K562 (cell line): ENCODE data around the gene PACRG. TPM values are rescaled to one million over a fixed set of nuclear protein-coding genes. Genes with fewer than 3 reads are reported as not detected.

Source experiments
- ATAC-seq: fragments of 200-7000 bp; cut with Tn5 transposase; 3 replicates; pipeline ENCODE4 v1.9.1; 2020; ENCODE audit warnings: moderate library complexity
- BruUV-seq: library from RNA; stranded (reverse); fragments of 400-500 nt; replicated peaks from 2 replicates; lab custom pipeline; 2021; lab: Mats Ljungman, UMichigan
- CTCF ChIA-PET: fragments of 300-600 bp; formaldehyde crosslinking; extraction: SDS; loops from one replicate; lab custom pipeline; 2021; ENCODE audit warnings: low intra/inter-chr PET ratio; lab: Yijun Ruan, JAX
- POLR2A ChIA-PET: fragments of 300-600, 350-650 bp; sonication (Branson Sonifier 250); formaldehyde crosslinking; extraction: SDS; loops from one replicate; lab custom pipeline; 2021; ENCODE audit warnings: antibody characterized with exemption, inconsistent platforms; lab: Yijun Ruan, JAX
- DNase-seq, 4 experiments: peaks; one replicate each; pipeline versions ENCODE4 v3.0.0 to v3.0.0-alpha.2; 2011 to 2018; ENCODE audit warnings: low spot score in 3 of 4, mixed read lengths in 3 of 4; ENCODE audit errors: extremely low read depth in 1 of 4
- FAIRE-seq: peaks from 2 replicates; lab custom pipeline; 2011; peaks lifted over from hg19 to GRCh38; lab: Jason Lieb, UNC
- H2AFZ ChIP-seq: 2 replicates; pipeline ENCODE4 v1.6.0; 2011; ENCODE audit warnings: low read depth, low read length, control low read depth, inconsistent platforms
- H3K27ac ChIP-seq: fragments of 200-600 bp; 3 replicates; pipeline ENCODE4 v1.8.0; 2011; ENCODE audit warnings: low read depth, mild to moderate bottlenecking, control low read depth, inconsistent platforms, low read length, moderate library complexity, mixed read lengths; ENCODE audit errors: extremely low read depth
- H3K27me3 ChIP-seq, 2 experiments: fragments of 300-600 bp in 1 of 2; 2 replicates in 1 of 2; 3 replicates in 1 of 2; pipeline versions ENCODE4 v1.6.0 to v1.8.0; 2011; ENCODE audit warnings: inconsistent platforms in 2 of 2, low read length in 2 of 2, mild to moderate bottlenecking in 1 of 2, mixed read lengths in 1 of 2, moderate library complexity in 1 of 2; ENCODE audit not compliant: control insufficient read depth in 2 of 2, insufficient read depth in 2 of 2
- H3K36me3 ChIP-seq: fragments of 300-600 bp; 3 replicates; pipeline ENCODE4 v1.8.0; 2011; ENCODE audit warnings: mild to moderate bottlenecking, low read length, inconsistent platforms; ENCODE audit not compliant: control insufficient read depth, insufficient read depth
- H3K4me1 ChIP-seq, 2 experiments: fragments of 200-600 bp in 1 of 2; replicated peaks in 1 of 2; 2 replicates in 1 of 2; 3 replicates in 1 of 2; pipeline versions ENCODE4 v1.5.1 to v1.8.0; 2011; ENCODE audit warnings: inconsistent platforms in 2 of 2, low read length in 2 of 2, mild to moderate bottlenecking in 1 of 2, mixed read lengths in 1 of 2, moderate library complexity in 1 of 2; ENCODE audit not compliant: control insufficient read depth in 2 of 2, insufficient read depth in 2 of 2
- H3K4me2 ChIP-seq: 2 replicates; pipeline ENCODE4 v1.6.1; 2011; ENCODE audit warnings: low read length, control low read depth, inconsistent platforms, mixed read lengths; ENCODE audit not compliant: insufficient read depth
- H3K4me3 ChIP-seq: fragments of 200-600 bp; sonication (generic), shearing (Covaris generic); 2 replicates; pipeline ENCODE4 v1.5.1; 2016; ENCODE audit warnings: control low read depth, inconsistent platforms
- H3K79me2 ChIP-seq: fragments of 200-600 bp; 3 replicates; pipeline ENCODE4 v1.8.0; 2011; ENCODE audit warnings: low read length, inconsistent platforms; ENCODE audit not compliant: control insufficient read depth, insufficient read depth
- H3K9ac ChIP-seq, 2 experiments: 2 replicates each; pipeline versions ENCODE4 v1.6.0 to v1.6.1; 2011; ENCODE audit warnings: low read depth in 2 of 2, low read length in 2 of 2, control low read depth in 1 of 2, inconsistent platforms in 1 of 2, mild to moderate bottlenecking in 1 of 2, mixed read lengths in 1 of 2; ENCODE audit not compliant: insufficient read depth in 1 of 2
- H3K9me1 ChIP-seq: one replicate; pipeline ENCODE4 v1.6.0; 2011; ENCODE audit warnings: inconsistent platforms, mild to moderate bottlenecking, low read length, moderate library complexity; ENCODE audit not compliant: control insufficient read depth, insufficient read depth
- H3K9me3 ChIP-seq: replicated peaks from 2 replicates; pipeline ENCODE4 v1.5.1; 2011; ENCODE audit warnings: low read depth, low read length, inconsistent platforms; ENCODE audit not compliant: control insufficient read depth, insufficient read depth
- H4K20me1 ChIP-seq: replicated peaks from 2 replicates; pipeline ENCODE4 v1.6.1; 2011; ENCODE audit warnings: low read length, inconsistent platforms, mixed read lengths; ENCODE audit not compliant: control insufficient read depth, insufficient read depth
- ADNP ChIP-seq: fragments of 200-800 bp; sonication (Bioruptor generic); IDR thresholded peaks from 2 replicates; pipeline ENCODE4 v1.6.1; 2016; ENCODE audit warnings: missing genetic modification characterization, missing compliant biosample characterization
- ARHGAP35 ChIP-seq: fragments of 450-650 bp; IDR thresholded peaks from 2 replicates; pipeline ENCODE4 v1.6.1; 2018; ENCODE audit not compliant: partially characterized antibody
- ILK ChIP-seq: fragments of 450-650 bp; IDR thresholded peaks from 2 replicates; pipeline ENCODE4 v1.6.1; 2016; ENCODE audit warnings: missing genetic modification characterization, low read depth, mild to moderate bottlenecking, missing compliant biosample characterization, moderate library complexity, borderline replicate concordance
- NR0B1 ChIP-seq: fragments of 450-650 bp; IDR thresholded peaks from one replicate; pipeline ENCODE4 v1.6.1; 2018; ENCODE audit warnings: mild to moderate bottlenecking, moderate library complexity; ENCODE audit not compliant: partially characterized antibody
- ZNF121 ChIP-seq: sonication (generic); formaldehyde crosslinking; conservative IDR thresholded peaks from 2 replicates; pipeline ENCODE4 v1.8.0; 2022; ENCODE audit warnings: missing genetic modification reagents
- ZNF318 ChIP-seq, 2 experiments: fragments of 450-650 bp; IDR thresholded peaks; 2 replicates each; pipeline ENCODE4 v1.6.1; 2016; ENCODE audit warnings: mild to moderate bottlenecking in 2 of 2, borderline replicate concordance in 1 of 2, low read depth in 1 of 2, moderate library complexity in 1 of 2
- WGBS: fragments of 100-300 bp; shearing (Covaris generic); methylation state at CpG from one replicate; pipeline ENCODE4 v1.1.6; 2016; ENCODE audit warnings: low coverage, mixed read lengths; ENCODE audit not compliant: insufficient coverage; ENCODE audit errors: missing lambda C conversion rate; 5-methylcytosine and 5-hydroxymethylcytosine counted together
- in situ Hi-C: fragments of 300-500 bp; cut with MboI; formaldehyde crosslinking; loops from 4 replicates; pipeline ENCODE4 v1.15.0; 2018; ENCODE audit warnings: inconsistent platforms, mixed read lengths
- intact Hi-C: fragments of 100-400 bp; cut with micrococcal nuclease; formaldehyde crosslinking; loops from 2 replicates; pipeline ENCODE4 v1.14.2; 2022
- polyA plus RNA-seq, 8 experiments: library from polyadenylated mRNA; depleted of rRNA in 4 of 8; stranded (reverse) in 5 of 8; unstranded in 3 of 8; fragments of >200 nt; fragmentation: Nextera tagmentation in 2 of 8; fragmentation: Illumina TruSeq in 1 of 8; extraction: Ambion mirVana in 2 of 8; extraction: Trizol in 1 of 8; gene quantifications; 2 replicates each; pipeline versions ENCODE4 v1.2.1 to v1.2.3, GENCODE V29; 2011 to 2014; ENCODE audit warnings: inconsistent platforms in 1 of 8, missing spikeins in 1 of 8
- total RNA-seq, 7 experiments: library from RNA; depleted of rRNA in 6 of 7; stranded (reverse); fragments of >200 nt in 6 of 7; fragmentation: Illumina TruSeq in 2 of 7; extraction: Trizol in 2 of 7; gene quantifications; 2 replicates each; pipeline versions ENCODE4 v1.2.1 to v1.2.3, GENCODE V29; 2011 to 2021; ENCODE audit warnings: low replicate concordance in 1 of 7

Gene PACRG
- total and polyA plus RNA-seq, 9 of the 15 experiments (the other 6 are each of a cell fraction or from before 2014, with no cell fraction given) = 0.04 TPM; not detected in 8

GRCh38 chr6:163311830-163312229 lies 584.1 kb downstream of the PACRG start (continued):
- TF ChIP-seq ADNP (tag) (no peak), ARHGAP35 (no peak), ILK (tag) (no peak)

- H3K9me3 ChIP-seq = no peaks in the 10 kb centered on the region
- no peak overlapping the region for H3K4me3 ChIP-seq
- no TSS peak for BruUV-seq
- H3K9ac ChIP-seq = no peak overlapping the region
- H3K27me3 ChIP-seq = peaks cover 62 to 76% of the 10 kb centered on the region in 2 experiments
- no peaks in the 10 kb centered on the region for H4K20me1 ChIP-seq
- no peak for TF ChIP-seq ZNF121 (CRISPR knock-in tag)
- TF ChIP-seq ZNF318 (IDR thresholded peaks at IDR 0.05; ENCODE audit: borderline replicate concordance in 1 of 2, low read depth in 1 of 2) = no peak
- no peak for TF ChIP-seq NR0B1
- H3K4me1 ChIP-seq = no peaks in the 10 kb centered on the region
- H3K4me2 ChIP-seq = no peak overlapping the region
- H3K27ac ChIP-seq = no peak overlapping the region
- H3K36me3 ChIP-seq = no peaks in the 10 kb centered on the region
- DNase-seq (no peak), FAIRE-seq (no peak), ATAC-seq (no peak)
- intact Hi-C loops (no loop called here), in situ Hi-C loops (no loop called here)
- H2AFZ ChIP-seq = no peak overlapping the region
- 0% methylated on average over 4 of the region's 4 CpGs for WGBS
- H3K9me1 ChIP-seq = no peaks in the 10 kb centered on the region
- no peaks in the 10 kb centered on the region for H3K79me2 ChIP-seq
- POLR2A ChIA-PET = no interaction called here
- CTCF ChIA-PET = no interaction called here
These were observed 585.8 kb downstream of the PACRG start for GRCh38 chr6:163313566-163313965.
